Gastroesophageal sphincter (tissue), 3 donors: ENCODE measurements around the gene UROS.

Experiments used
- CTCF ChIP-seq, 4 experiments: fragments of 200-600 bp in 2 of 4; fragments of 450-650 bp in 2 of 4; sonication (generic) in 1 of 4; IDR thresholded peaks; one replicate each; pipeline ENCODE4 v1.5.1; 2017 to 2019; ENCODE audit warnings: antibody characterized with exemption in 4 of 4, mild to moderate bottlenecking in 2 of 4, moderate library complexity in 2 of 4
- EP300 ChIP-seq: sonication (generic); formaldehyde crosslinking; IDR thresholded peaks from one replicate; pipeline ENCODE4 v1.6.1; 2017; ENCODE audit warnings: antibody characterized with exemption, mild to moderate bottlenecking
- POLR2A ChIP-seq, 2 donors: fragments of 450-650 bp; IDR thresholded peaks; one replicate each; pipeline ENCODE4 v1.6.1; 2017; ENCODE audit warnings: antibody characterized with exemption in 2 of 2, mild to moderate bottlenecking in 2 of 2, moderate library complexity in 1 of 2

- TF ChIP-seq CTCF (IDR thresholded peaks at IDR 0.05): no peak
- TF ChIP-seq EP300: no peak
- TF ChIP-seq POLR2A (IDR thresholded peaks at IDR 0.05): no peak
Observed at GRCh38 chr10:125783957-125784356, 39.1 kb downstream of the UROS start.
